ENCODE measurements around the gene PEX26.
"Not testable (repeated sequence)": the region's sequence is repeated elsewhere in the genome, so short reads cannot be mapped to it uniquely, and the experiment has no call there.

Gene PEX26

DNA sequence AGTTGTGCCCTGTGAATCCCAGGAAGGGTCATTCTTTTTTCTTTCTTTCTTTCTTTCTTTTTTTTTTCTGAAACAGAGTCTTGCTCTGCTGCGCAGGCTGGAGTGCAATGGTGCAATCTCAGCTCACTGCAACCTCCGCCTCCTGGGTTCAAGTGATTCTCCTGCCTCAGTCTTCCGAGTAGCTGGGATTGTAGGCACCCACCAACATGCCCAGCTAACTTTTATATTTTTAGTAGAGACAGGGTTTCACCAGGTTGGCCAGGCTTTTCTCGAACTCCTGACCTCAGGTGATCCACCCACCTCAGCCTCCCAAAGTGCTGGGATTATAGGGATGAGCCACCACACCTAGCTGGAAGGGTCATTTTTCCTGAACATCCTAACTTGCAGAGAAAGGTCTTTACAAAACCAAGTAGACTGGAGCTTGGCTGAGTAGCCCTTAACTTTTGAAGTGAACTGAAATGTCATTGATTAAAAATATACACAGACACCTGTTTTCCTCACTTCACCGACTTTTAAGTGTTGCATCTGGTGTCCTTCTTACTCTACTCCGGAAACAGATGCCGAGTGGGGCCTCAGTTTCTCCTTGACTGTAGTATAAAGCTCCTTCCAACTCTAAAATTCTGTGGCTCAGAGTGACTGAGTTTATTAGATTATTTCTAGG lies 6.4 kb upstream of the PEX26 start:
- not testable (repeated sequence) for DNase-seq (ENCODE audit: low spot score)

DNA sequence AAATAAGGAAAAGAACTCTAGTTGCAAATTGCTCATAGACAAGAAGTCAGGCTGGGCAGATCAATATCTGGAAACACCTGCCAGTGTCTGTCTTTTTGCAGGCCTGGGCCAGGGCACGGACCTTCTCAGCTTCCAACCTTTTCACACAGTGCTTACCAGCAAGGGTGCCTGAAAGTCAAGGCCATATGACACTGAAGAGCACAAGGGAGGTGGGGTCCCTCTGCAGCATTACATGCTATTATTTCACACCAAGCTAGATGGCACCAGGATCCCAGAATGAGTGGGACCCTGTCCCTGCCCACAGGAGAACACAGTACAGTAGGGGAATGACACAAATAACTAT lies 5.9 kb upstream of the PEX26 start:
- no peak for DNase-seq (ENCODE audit: low spot score)

DNA sequence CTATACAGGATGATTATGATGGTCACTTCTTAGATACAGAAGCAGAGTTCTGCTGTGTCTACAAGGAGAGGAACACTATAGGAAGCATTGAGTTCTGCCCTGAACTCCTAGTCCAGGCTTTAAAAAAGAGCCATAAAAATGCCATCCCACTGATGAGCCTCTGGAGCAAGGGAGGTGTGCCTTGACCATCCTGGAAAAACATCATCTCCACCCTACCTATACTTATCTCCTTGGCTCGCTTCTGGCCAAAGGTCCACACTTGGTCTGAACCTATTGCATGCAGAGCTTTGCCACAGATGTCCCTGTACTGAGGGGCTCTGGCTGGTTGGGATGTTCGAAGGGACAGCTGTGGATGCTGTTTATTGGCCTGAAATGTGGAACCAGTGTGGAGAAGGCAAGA lies 4.3 kb upstream of the PEX26 start:
- no peak for DNase-seq (ENCODE audit: low spot score)

DNA sequence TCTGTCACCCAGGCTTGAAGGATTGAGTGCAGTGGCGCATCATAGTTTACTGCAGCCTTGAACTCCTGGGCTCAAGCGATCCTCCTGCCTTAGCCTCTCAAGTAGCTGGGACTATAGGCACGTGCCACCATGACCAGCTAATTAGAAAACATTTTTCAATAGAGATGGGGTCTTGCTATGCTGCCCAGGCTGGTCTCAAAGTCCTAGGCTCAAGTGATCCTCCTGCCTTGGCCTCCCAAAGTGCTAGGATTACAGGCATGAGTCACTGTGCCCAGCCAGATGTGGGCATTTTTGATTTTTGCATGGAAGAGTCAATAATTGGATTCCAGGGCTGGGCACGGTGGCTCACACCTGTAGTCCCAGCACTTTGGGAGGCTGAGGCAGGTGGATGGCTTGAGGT lies 3.9 kb upstream of the PEX26 start:
- not testable (repeated sequence) for DNase-seq (ENCODE audit: low spot score)

DNA sequence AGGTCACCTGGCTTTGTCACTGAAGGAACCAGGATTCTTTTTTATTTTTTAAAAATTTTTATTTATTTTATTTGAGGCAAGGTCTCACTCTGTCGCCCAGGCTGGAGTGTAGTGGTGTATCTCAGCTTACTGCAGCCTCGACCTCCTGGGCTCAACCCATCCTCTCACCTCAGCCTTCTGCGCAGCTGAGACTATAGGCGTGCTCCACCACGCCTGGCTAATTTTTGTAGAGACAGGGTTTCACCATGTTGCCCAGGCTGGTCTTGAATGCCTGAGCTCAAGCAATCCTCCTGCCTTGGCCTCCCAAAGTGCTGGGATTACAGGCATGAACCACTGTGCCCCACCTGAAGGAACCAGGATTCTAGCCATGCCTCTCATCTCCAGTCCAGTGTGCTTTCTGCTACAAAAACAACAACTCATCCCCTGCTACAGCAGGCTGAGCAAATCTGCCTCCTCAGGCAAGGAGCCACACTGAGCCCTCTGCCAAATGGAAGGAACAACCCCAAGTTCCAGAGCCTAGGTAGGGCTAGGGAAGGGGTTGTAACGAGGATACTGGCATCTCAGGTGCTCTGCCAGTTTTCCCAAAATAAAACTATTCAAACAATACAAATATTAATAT lies 2.6 kb upstream of the PEX26 start:
- no peak for DNase-seq (ENCODE audit: low spot score)

- peak; percentile 85 for DNase-seq (ENCODE audit: low spot score)
Observed at GRCh38 chr22:18075720-18076497, 1.9 kb upstream of the PEX26 start.

GRCh38 chr22:18077087-18077638 lies 627 bp upstream of the PEX26 start:
- DNase-seq (ENCODE audit: low spot score): no peak

DNA sequence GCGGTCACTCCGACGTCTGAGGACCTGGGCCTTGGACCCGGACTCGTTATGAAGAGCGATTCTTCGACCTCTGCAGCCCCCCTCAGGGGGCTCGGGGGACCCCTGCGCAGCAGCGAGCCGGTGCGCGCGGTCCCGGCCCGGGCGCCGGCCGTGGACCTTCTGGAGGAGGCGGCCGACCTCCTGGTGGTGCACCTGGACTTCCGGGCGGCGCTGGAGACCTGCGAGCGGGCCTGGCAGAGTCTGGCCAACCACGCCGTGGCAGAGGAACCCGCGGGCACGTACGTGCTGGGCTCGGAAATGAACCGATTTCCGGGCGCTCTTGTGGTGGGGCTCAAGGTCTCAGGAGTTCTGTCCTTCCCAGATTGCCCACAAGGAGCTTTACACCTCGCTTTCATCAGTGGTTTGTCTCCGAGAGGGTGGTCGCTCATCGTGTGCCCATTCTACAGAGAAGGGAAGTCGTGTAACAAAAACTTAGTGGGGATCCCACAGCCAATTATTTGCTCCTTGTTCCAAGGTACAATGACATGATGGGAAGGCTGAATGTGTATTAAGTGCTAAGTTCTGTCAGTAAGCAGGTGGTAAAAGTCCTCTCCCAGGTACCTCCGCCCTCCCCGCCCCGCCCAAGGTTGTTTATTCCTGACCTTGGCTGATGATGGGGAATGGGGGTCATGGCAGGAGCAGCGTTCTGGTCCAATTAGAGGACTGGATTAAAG lies 695 bp downstream of the PEX26 start:
- peak; percentile 40 for DNase-seq (ENCODE audit: low spot score)

DNA sequence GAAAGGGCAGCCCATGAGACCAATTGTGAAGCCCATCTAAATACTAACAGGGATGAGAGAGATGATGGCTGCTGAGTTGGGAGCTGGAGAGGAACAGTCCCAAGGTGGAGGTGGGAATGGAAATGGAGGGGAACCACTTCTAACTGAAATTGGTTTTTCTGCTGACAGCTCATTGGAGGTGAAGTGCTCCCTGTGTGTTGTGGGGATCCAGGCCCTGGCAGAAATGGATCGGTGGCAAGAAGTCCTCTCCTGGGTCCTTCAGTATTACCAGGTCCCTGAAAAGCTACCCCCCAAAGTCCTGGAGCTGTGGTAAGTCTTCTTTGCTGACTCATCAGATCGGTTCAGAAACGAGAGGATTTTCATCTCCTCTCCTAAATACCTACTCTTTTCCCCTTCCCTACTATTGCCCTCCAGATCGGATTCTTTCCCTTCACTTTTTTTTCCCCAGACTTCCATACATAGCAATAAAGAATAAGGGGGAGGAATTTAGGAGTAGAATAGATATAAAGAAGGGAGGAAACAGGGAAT lies 2.0 kb downstream of the PEX26 start:
- DNase-seq (ENCODE audit: low spot score): no peak

- no peak for DNase-seq (ENCODE audit: low spot score)
Observed at GRCh38 chr22:18081416-18081815, 3.6 kb downstream of the PEX26 start.

DNA sequence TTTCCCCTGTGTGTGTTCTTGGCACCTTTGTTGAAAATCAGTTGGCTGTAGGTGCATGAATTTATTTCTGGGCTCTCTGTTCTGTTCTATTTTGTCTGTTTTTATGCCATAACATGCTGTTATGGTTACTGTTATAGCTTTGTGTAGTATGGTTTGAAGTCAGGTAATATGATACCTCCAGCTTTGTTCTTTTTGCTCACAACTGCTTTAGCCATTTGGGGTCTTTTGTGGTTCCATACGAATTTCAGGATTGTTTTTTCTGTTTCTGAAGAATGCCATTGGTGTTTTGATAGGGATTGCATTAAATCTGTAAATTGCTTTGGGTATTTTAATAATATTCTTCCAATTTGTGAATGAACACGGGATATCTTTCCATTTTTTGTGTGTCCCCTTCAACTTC lies 4.7 kb downstream of the PEX26 start:
- no peak for DNase-seq (ENCODE audit: low spot score)

DNA sequence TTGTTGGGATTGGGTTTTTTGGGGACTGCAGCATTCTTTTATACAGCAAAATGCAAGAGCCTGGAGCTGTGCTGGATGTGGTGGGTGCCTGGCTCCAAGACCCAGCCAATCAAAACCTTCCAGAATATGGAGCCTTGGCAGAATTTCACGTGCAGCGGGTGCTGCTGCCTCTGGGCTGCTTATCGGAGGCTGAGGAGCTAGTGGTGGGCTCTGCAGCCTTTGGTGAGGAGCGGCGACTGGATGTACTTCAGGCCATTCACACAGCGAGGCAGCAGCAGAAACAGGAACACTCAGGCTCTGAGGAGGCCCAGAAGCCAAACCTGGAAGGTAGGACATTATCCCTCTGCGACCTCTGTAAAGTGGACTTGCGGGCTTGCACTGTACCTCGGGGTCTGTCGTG lies 5.6 kb downstream of the PEX26 start:
- no peak for DNase-seq (ENCODE audit: low spot score)

GRCh38 chr22:18085188-18085587 lies 7.4 kb downstream of the PEX26 start:
- peak; percentile 56 for DNase-seq (ENCODE audit: low spot score)

DNA sequence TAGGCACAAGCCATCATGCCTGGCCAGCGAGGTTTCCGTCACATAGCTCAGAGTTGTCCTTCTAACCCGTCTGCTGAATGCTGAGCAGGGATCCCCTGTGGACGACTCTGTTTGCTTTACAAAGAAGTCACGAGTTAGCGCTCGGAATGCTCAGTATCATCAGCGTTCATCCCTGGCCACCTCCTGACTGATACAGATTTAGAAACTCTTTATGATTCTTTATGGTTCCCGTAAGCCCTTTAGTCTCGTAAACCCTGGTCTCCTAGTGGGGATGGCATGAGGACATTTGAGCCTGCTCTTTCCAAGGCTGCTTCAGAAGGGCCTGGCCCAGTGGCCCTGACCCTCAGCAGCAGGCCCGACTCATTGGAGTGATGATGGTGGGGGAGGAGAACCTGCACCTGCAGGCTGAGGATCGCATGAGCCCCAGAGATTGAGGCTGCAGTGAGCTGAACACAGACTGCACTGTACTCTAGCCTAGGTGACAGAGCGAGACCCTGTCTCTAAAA lies 9.6 kb downstream of the PEX26 start:
- no peak for DNase-seq (ENCODE audit: low spot score)

GRCh38 chr22:18088825-18089568 lies 11.2 kb downstream of the PEX26 start:
- no peak for DNase-seq (ENCODE audit: low spot score)

- no peak for DNase-seq (ENCODE audit: low spot score)
Observed at GRCh38 chr22:18090286-18090685, 12.5 kb downstream of the PEX26 start.

GRCh38 chr22:18091478-18091877 lies 13.7 kb downstream of the PEX26 start:
- DNase-seq (ENCODE audit: low spot score): no peak

GRCh38 chr22:18091916-18092526 lies 14.2 kb downstream of the PEX26 start:
- DNase-seq (ENCODE audit: low spot score): peak; percentile 83

- no peak for DNase-seq (ENCODE audit: low spot score)
Observed at GRCh38 chr22:18093661-18094060, 15.9 kb downstream of the PEX26 start.

GRCh38 chr22:18095101-18095805 lies 17.5 kb downstream of the PEX26 start:
- no peak for DNase-seq (ENCODE audit: low spot score)

Data from AG20443 (cell line).